Measurements from ENCODE around the gene DOCK6. TPM values are rescaled to one million over a fixed set of nuclear protein-coding genes. Genes with fewer than 3 reads are reported as not detected.

DOCK6 gene
- total RNA-seq, 2 donors from 2014 or later = 12.7 to 49.4 TPM

DNA sequence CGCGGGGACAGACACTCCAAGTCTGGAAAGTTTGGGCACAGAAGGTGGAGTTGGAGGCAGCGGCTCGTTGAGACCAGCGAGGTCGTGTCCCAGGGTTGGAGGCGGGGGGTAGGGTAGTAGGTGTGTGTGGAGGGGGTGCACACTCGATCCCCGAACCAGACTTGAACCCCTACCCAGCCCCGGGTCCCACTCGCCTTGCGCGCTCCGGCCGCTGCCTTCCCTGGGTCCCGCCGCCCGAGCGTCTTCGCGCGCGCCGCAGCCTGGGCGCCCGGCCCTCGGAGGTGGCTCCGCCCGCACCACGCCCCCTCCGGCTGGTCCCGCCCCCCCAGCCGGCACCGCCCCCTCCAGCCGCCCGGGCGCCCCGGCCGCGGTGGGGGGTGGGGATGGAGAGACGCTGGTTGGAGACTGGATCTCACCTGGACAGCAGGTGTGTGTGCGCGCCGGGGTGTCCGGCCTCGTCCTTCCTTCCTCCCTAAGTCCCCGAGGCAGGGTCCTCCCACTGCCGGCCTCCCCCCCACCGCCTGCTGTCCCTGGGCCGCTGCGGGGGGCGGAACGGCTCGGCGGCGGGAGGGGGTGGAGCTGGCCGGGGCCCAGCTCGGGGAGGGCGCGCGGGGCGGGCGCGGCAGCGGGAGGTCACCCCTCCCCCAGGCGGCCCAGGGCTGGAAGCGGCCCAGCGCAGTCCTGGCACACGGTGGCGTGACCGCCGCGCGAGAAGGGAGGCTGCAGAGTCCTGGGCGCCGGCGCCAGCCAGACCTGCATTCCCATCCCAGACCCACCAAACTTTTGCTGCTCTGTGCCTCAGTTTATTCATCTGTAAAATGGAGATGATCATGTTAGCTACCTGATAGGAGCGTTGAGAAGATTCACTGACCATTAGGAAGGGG lies 64.8 kb downstream of the DOCK6 start, which contains the start of gene KANK2:
KANK2 (minus strand) TSS at position 255 of the 884 bp plus-strand sequence. CDS start 3,034 bp downstream, outside the sequence.
- H3K27me3 ChIP-seq = no peaks in the 10 kb centered on the region
- peaks cover 35% of the 10 kb centered on the region for H3K36me3 ChIP-seq
- peak in 1 of 2 donors; percentile 30 for TF ChIP-seq CTCF (IDR thresholded peaks at IDR 0.05)
- H3K4me1 ChIP-seq = peaks cover 3 to 65% of the 10 kb centered on the region in 2 donors
- H3K9me3 ChIP-seq = no peaks in the 10 kb centered on the region
- H3K4me3 ChIP-seq = peak within 1 kb of the TSS; percentile 67 to 82
- H3K27ac ChIP-seq = peak within 1 kb of the TSS; percentile 95 to 96
- DNase-seq (ENCODE audit: low spot score) = peak; percentile 79

- H3K27me3 ChIP-seq = no peaks in the 10 kb centered on the region
- H3K9me3 ChIP-seq = no peaks in the 10 kb centered on the region
- no peak for DNase-seq (ENCODE audit: low spot score)
- peak overlapping the region; percentile 67 to 82 for H3K4me3 ChIP-seq
- H3K36me3 ChIP-seq = peaks cover 35% of the 10 kb centered on the region
- peaks cover 3 to 69% of the 10 kb centered on the region in 2 donors for H3K4me1 ChIP-seq
- no peak for TF ChIP-seq CTCF (IDR thresholded peaks at IDR 0.05)
- peak overlapping the region; percentile 95 to 96 for H3K27ac ChIP-seq
These were observed 65.7 kb downstream of the DOCK6 start for GRCh38 chr19:11196406-11197287.

DNA sequence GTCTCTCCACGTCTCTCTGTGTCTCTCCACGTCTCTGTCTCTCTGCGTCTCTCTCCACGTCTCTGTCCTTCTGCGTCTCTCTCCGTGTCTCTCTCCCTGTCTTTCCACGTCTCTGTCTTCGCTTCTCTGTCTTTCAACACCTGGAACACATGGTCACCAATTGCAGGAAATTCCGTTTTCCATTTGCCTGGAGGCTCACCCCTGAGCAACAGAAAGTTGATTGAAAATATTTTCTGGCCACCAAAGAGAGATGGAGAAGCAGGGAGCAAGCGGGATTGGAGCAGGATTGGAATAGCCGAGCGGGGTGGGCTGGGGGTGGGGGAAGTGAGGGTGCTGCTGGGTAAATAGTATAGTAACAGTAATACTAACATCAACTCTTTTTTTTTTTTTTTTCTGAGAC lies 66.6 kb downstream of the DOCK6 start:
- no peak for DNase-seq (ENCODE audit: low spot score)
- no peak for TF ChIP-seq CTCF (IDR thresholded peaks at IDR 0.05)
- H3K4me3 ChIP-seq = peak overlapping the region; percentile 67 to 82
- H3K4me1 ChIP-seq = peaks cover 3 to 79% of the 10 kb centered on the region in 2 donors
- peak overlapping the region; percentile 95 to 96 for H3K27ac ChIP-seq
- H3K9me3 ChIP-seq = no peaks in the 10 kb centered on the region
- H3K27me3 ChIP-seq = no peaks in the 10 kb centered on the region
- peaks cover 38% of the 10 kb centered on the region for H3K36me3 ChIP-seq

GRCh38 chr19:11194656-11195558 lies 67.4 kb downstream of the DOCK6 start:
- H3K36me3 ChIP-seq = peaks cover 44% of the 10 kb centered on the region
- H3K27me3 ChIP-seq = no peaks in the 10 kb centered on the region
- no peak for TF ChIP-seq CTCF (IDR thresholded peaks at IDR 0.05)
- no peak for DNase-seq (ENCODE audit: low spot score)
- no peaks in the 10 kb centered on the region for H3K9me3 ChIP-seq
- peak overlapping the region; percentile 67 to 82 for H3K4me3 ChIP-seq
- H3K27ac ChIP-seq = peak overlapping the region; percentile 95 to 96
- H3K4me1 ChIP-seq = peaks cover 8 to 86% of the 10 kb centered on the region in 2 donors

DNA sequence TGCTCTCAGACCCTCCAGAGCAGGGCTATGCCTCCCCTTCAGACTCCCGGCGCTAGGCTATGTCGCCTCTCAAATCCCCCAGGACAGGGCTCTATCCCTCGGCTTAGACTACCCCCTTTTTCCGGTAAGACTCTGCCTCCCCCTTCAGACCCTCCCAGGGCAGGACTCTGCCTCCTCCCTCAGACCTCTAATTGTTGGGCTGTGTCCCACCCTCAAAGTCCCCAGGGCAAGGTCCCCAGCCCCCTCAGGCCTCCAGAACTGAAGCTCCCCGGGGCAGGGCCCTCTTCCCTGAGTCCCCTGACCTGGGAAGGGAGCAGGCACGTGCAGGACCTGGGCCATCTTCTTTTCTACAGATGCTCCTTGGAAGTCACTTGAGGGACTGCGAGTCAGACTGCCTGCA lies 68.2 kb downstream of the DOCK6 start:
- H3K4me3 ChIP-seq = peak overlapping the region; percentile 1 to 67
- H3K27me3 ChIP-seq = no peaks in the 10 kb centered on the region
- TF ChIP-seq CTCF (IDR thresholded peaks at IDR 0.05) = no peak
- H3K36me3 ChIP-seq = peaks cover 44% of the 10 kb centered on the region
- H3K9me3 ChIP-seq = no peaks in the 10 kb centered on the region
- peaks cover 9 to 91% of the 10 kb centered on the region in 2 donors for H3K4me1 ChIP-seq
- DNase-seq (ENCODE audit: low spot score) = no peak
- peak overlapping the region; percentile 95 to 96 for H3K27ac ChIP-seq
